ENCODE results near the gene CCNK.

DNA sequence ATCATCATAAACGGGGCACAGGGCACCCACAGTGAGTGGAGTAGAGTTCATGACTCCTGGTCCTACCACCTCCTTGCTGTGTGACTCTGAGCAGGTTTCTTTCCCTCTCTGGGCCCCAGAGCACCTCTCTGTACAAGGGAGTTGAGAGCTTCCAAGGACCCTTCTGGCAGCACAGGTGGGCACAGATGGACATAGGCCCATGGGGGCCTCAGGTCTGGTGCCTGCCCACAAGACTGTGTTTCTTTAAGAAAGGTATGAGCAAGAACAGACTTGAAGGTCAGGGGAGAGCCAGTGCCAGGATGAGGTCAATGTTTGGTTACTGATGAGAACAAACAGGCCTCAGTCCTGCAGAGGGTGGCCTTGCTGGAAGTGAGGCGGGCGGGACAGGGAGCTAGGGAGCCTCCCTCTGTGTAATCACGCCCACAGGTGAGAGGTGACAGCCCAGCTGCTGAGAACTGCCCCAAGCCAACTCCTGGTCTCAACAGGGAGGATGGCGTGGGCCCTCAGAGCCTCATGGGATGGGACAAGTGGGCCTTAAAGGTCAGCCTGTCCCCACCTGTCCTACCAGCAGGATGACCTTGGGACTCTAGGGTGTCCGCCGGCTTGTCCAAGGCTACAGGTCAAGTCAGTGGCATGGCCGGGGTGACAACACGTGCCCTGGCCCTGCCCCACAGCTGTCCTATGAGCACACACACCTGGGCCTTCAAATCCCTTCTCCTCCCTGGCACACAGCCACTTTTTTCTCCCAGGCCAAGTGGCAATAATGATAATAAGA lies 73.7 kb downstream of the CCNK start:
- TF ChIP-seq, protein P1, sequence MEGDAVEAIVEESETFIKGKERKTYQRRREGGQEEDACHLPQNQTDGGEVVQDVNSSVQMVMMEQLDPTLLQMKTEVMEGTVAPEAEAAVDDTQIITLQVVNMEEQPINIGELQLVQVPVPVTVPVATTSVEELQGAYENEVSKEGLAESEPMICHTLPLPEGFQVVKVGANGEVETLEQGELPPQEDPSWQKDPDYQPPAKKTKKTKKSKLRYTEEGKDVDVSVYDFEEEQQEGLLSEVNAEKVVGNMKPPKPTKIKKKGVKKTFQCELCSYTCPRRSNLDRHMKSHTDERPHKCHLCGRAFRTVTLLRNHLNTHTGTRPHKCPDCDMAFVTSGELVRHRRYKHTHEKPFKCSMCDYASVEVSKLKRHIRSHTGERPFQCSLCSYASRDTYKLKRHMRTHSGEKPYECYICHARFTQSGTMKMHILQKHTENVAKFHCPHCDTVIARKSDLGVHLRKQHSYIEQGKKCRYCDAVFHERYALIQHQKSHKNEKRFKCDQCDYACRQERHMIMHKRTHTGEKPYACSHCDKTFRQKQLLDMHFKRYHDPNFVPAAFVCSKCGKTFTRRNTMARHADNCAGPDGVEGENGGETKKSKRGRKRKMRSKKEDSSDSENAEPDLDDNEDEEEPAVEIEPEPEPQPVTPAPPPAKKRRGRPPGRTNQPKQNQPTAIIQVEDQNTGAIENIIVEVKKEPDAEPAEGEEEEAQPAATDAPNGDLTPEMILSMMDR (conservative IDR thresholded peaks at IDR 0.05; ENCODE audit: low read length): no peak
- TF ChIP-seq EZH2phosphoT487 (IDR thresholded peaks at IDR 0.05; ENCODE audit: borderline replicate concordance): no peak

Measured in Loucy (cell line).